HEK293T (cell line): ENCODE data around the gene STAT6.

ENCODE experiments used
- ARNT ChIP-seq: fragments of 450-650 bp; IDR thresholded peaks from 2 replicates; pipeline ENCODE4 v1.6.1; 2017; ENCODE audit warnings: mild to moderate bottlenecking
- CTBP1 ChIP-seq: fragments of 450-650 bp; IDR thresholded peaks from 2 replicates; pipeline ENCODE4 v1.6.1; 2016; ENCODE audit warnings: borderline replicate concordance
- FOXK2 ChIP-seq: fragments of 450-650 bp; IDR thresholded peaks from 2 replicates; pipeline ENCODE4 v1.6.1; 2016; ENCODE audit warnings: mild to moderate bottlenecking
- FOXM1 ChIP-seq: fragments of 450-650 bp; IDR thresholded peaks from 2 replicates; pipeline ENCODE4 v1.6.1; 2017; ENCODE audit warnings: mild to moderate bottlenecking, borderline replicate concordance
- HDGF ChIP-seq: fragments of 450-650 bp; IDR thresholded peaks from 2 replicates; pipeline ENCODE4 v1.6.1; 2017; ENCODE audit warnings: antibody characterized with exemption, borderline replicate concordance
- LEF1 ChIP-seq: fragments of 450-650 bp; IDR thresholded peaks from 2 replicates; pipeline ENCODE4 v1.6.1; 2017; ENCODE audit warnings: mild to moderate bottlenecking, borderline replicate concordance
- NFRKB ChIP-seq: fragments of 450-650 bp; IDR thresholded peaks from 2 replicates; pipeline ENCODE4 v1.6.1; 2016; ENCODE audit warnings: mild to moderate bottlenecking, moderate library complexity
- SP1 ChIP-seq: fragments of 450-650 bp; IDR thresholded peaks from 2 replicates; pipeline ENCODE4 v1.6.1; 2017
- SUZ12 ChIP-seq: fragments of 450-650 bp; IDR thresholded peaks from 2 replicates; pipeline ENCODE4 v1.6.1; 2016; ENCODE audit warnings: mild to moderate bottlenecking
- TF ChIP-seq, protein P1 (sequence below): fragments of 450-650 bp; IDR thresholded peaks from 2 replicates; pipeline ENCODE4 v1.6.1; 2016

DNA sequence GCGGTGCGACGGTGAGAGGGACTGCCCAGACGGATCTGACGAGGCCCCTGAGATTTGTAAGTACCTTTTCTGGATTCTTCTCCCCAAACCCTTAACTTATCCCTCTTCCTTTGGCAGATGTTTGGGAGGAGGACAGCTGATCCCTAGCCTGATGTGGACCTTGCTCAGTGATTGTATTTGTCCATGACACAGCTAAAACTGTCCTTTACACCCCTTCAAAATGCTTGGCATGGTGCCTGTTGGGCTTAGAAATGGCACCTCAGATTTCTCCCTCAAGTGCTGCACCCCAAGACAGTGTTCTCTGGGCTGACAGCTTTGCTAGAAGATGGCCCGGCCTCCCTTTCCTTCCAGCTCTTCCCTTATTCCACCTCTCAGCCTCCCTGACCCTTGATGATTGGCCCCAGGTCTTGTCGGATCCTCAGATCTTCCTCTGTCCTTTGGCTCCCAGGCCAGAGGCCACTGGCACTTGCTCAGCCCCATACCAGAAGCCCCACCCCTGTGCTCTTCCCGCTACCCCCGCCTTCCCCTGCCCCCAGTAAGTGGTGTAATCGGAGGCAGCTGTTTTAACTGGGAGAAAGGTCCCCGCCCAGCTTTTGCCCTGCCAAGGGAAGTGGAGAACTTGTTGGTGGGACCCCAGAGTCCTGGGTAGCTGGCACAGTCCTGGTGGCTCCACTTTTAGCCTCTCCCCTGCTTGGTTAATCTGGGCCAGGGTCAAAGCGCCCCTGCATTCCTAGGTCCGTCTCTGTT, 27.5 kb upstream of the STAT6 start:
- TF ChIP-seq HDGF (no peak), SP1 (no peak), FOXK2 (no peak), CTBP1 (no peak), NFRKB (no peak), ARNT (no peak), FOXM1 (no peak), SUZ12 (no peak), LEF1 (no peak)
- TF ChIP-seq, protein P1, sequence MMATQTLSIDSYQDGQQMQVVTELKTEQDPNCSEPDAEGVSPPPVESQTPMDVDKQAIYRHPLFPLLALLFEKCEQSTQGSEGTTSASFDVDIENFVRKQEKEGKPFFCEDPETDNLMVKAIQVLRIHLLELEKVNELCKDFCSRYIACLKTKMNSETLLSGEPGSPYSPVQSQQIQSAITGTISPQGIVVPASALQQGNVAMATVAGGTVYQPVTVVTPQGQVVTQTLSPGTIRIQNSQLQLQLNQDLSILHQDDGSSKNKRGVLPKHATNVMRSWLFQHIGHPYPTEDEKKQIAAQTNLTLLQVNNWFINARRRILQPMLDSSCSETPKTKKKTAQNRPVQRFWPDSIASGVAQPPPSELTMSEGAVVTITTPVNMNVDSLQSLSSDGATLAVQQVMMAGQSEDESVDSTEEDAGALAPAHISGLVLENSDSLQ: no peak
